Measurements from ENCODE around the gene RALGPS1. TPM values are rescaled to one million over a fixed set of nuclear protein-coding genes. Genes with fewer than 3 reads are reported as not detected.

RALGPS1 gene
- total and polyA plus RNA-seq, 2 of the 8 experiments (the other 6 are each of a cell fraction or from before 2014, with no cell fraction given): 20.0 to 23.5 TPM

GRCh38 chr9:127123064-127123890, 208.7 kb downstream of the RALGPS1 start:
- no peak for DNase-seq (ENCODE audit: low read depth in 1 of 2, low spot score in 2 of 2)
- Histone ChIP-seq H3K23me2 (ENCODE audit: low read depth, low read length) (peaks cover 13% of the 10 kb centered on the region), H2BK20ac (ENCODE audit: low read length) (no peak overlapping the region), H2BK5ac (ENCODE audit: low read depth, low read length) (peak overlapping the region; percentile 58; the same call in 1 of the 2 replicates), H3K4ac (replicated peaks; ENCODE audit: insufficient read length, low read depth, low read length) (no peak overlapping the region), H3K9me3 (ENCODE audit: insufficient read depth in 2 of 2, low read depth in 1 of 2, low read length in 1 of 2) (no peaks in the 10 kb centered on the region), H3K79me2 (ENCODE audit: control insufficient read depth in 1 of 2, insufficient read depth in 2 of 2, low read length in 2 of 2) (peaks cover 0 to 4% of the 10 kb centered on the region in 2 experiments; a peak in 1 of 4 replicates), H2BK15ac (ENCODE audit: low read length) (peak overlapping the region; percentile 55; the same call in 1 of the 2 replicates), H3K14ac (ENCODE audit: insufficient read length) (no peak overlapping the region), H4K91ac (replicated peaks; ENCODE audit: insufficient read length, low read length) (peak overlapping the region; percentile 26), H4K5ac (ENCODE audit: insufficient read length, low read depth, low read length) (peak overlapping the region; percentile 7), H3K18ac (ENCODE audit: extremely low read depth, low read length) (0 out of 2 replicates have a peak overlapping the region, but pooled peaks have one; percentile 61), H3K4me1 (replicated peaks in 1 of 4; ENCODE audit: control insufficient read depth in 3 of 4, insufficient read depth in 4 of 4, low read length in 3 of 4) (peaks cover 9 to 17% (median 11%) of the 10 kb centered on the region in 4 experiments), H3K9ac (replicated peaks in 1 of 4; ENCODE audit: extremely low read depth in 1 of 4, low read depth in 3 of 4, low read length in 3 of 4) (peak overlapping the region in 2 of 4 experiments; percentile 1 to 38; a peak in 3 of 7 replicates), H3K79me1 (ENCODE audit: low read depth, low read length) (peaks cover 2% of the 10 kb centered on the region; the same call in 1 of the 2 replicates), H4K8ac (ENCODE audit: extremely low read depth, insufficient read depth, low read length) (peak overlapping the region; percentile 62), H2BK12ac (ENCODE audit: low read depth, low read length) (peak overlapping the region; percentile 78; the same call in 1 of the 2 replicates), H3K27me3 (replicated peaks in 1 of 4; ENCODE audit: control insufficient read depth in 3 of 4, extremely low read depth in 1 of 4, insufficient read depth in 3 of 4, low read length in 3 of 4) (no peaks in the 10 kb centered on the region; a peak in 2 of 7 replicates), H3K4me3 (ENCODE audit: extremely low read depth in 1 of 4, insufficient read depth in 2 of 4, low read depth in 3 of 4, low read length in 4 of 4) (peak overlapping the region in 2 of 4 experiments; percentile 61 to 68; a peak in 3 of 8 replicates), H4K20me1 (replicated peaks in 1 of 2; ENCODE audit: control insufficient read depth in 1 of 2, insufficient read depth in 2 of 2, low read length in 2 of 2) (peaks cover 2 to 8% of the 10 kb centered on the region in 2 experiments), H3K36me3 (ENCODE audit: control insufficient read depth in 2 of 4, insufficient read depth in 4 of 4, low read length in 3 of 4) (no peaks in the 10 kb centered on the region; a peak in 1 of 8 replicates), H2BK120ac (replicated peaks; ENCODE audit: low read depth, low read length) (peak overlapping the region; percentile 51), H2AFZ (ENCODE audit: low read length) (0 out of 2 replicates have a peak overlapping the region, but pooled peaks have one; percentile 4), H3K23ac (ENCODE audit: insufficient read length) (no peak overlapping the region), H2AK5ac (ENCODE audit: low read depth, low read length) (peak overlapping the region; percentile 84), H3K27ac (ENCODE audit: low read depth, low read length) (no peak overlapping the region), H3K56ac (replicated peaks; ENCODE audit: insufficient read length, low read depth, low read length) (no peak overlapping the region), H3K4me2 (ENCODE audit: insufficient read depth in 1 of 2, low read depth in 2 of 2, low read length in 2 of 2) (peak overlapping the region; percentile 88 to 94)
- FAIRE-seq: no peak
- WGBS, 2 experiments (ENCODE audit: extremely low coverage in 1 of 2, insufficient coverage in 1 of 2, insufficient read length in 1 of 2, insufficient replicate concordance in 2 of 2, low coverage in 1 of 2, low lambda C conversion rate in 2 of 2, missing lambda C conversion rate in 1 of 2): 48% methylated on average over 13 of the region's 16 CpGs; no CpG with 5 or more reads in 1 of the 2 experiments
- POLR2A ChIA-PET (ENCODE audit: partially characterized antibody): interaction anchor here (0.8 to 3.1 kb wide), 7 partner anchors 8 to 49 kb away, joined by 4 to 15 read pairs (median 7); no protein-coding TSS in a partner anchor
- TF ChIP-seq E2F6 (IDR thresholded peaks at IDR 0.05): peak; percentile 2; the same call in 1 of the 2 replicates
- no peak for TF ChIP-seq NANOG (IDR thresholded peaks at IDR 0.05; ENCODE audit: insufficient read depth, low read depth, low read length, poor library complexity, severe bottlenecking)
- no peak for TF ChIP-seq CHD2 (IDR thresholded peaks at IDR 0.05; ENCODE audit: low read length)
- CTCF ChIA-PET (ENCODE audit: partially characterized antibody): interaction anchor here (0.6 to 2.3 kb wide), 14 partner anchors 9 to 1297 kb away, joined by 3 to 14 read pairs (median 4); no protein-coding TSS in a partner anchor

Measured in H1 (cell line).